Esophagus muscularis mucosa (tissue), 4 donors: ENCODE data around the gene ABCC1. TPM values are rescaled to one million over a fixed set of nuclear protein-coding genes. Genes with fewer than 3 reads are reported as not detected.

Experiments
- DNase-seq: peaks from one replicate; pipeline ENCODE4 v3.0.0-alpha.2; 2017; ENCODE audit errors: extremely low spot score
- H3K27ac ChIP-seq, 4 donors: fragments of 200-600 bp; sonication (generic); replicated peaks in 1 of 4; 1 replicate in 3 of 4; 2 replicates in 1 of 4; pipeline ENCODE4 v1.5.1; 2016 to 2019; ENCODE audit warnings: mild to moderate bottlenecking in 1 of 4
- H3K27me3 ChIP-seq, 4 donors: fragments of 200-600 bp; sonication (generic); one replicate each; pipeline versions ENCODE4 v1.5.1 to v1.6.0; 2016 to 2019
- H3K36me3 ChIP-seq, 4 donors: fragments of 200-600 bp; sonication (generic); one replicate each; pipeline ENCODE4 v1.5.1; 2016 to 2019
- H3K4me1 ChIP-seq, 4 donors: fragments of 200-600 bp; sonication (generic); one replicate each; pipeline ENCODE4 v1.5.1; 2016 to 2019
- H3K4me3 ChIP-seq, 4 donors: fragments of 200-600 bp; sonication (generic); 1 replicate in 2 of 4; 2 replicates in 2 of 4; pipeline ENCODE4 v1.5.1; 2016 to 2019; ENCODE audit warnings: mild to moderate bottlenecking in 4 of 4, moderate library complexity in 1 of 4
- H3K9me3 ChIP-seq, 4 donors: fragments of 200-600 bp; sonication (generic); 1 replicate in 3 of 4; 2 replicates in 1 of 4; pipeline ENCODE4 v1.5.1; 2016 to 2019
- CTCF ChIP-seq, 3 experiments: fragments of 200-600 bp in 2 of 3; fragments of 450-650 bp in 1 of 3; sonication (generic) in 2 of 3; IDR thresholded peaks; one replicate each; pipeline ENCODE4 v1.5.1; 2017 to 2019; ENCODE audit warnings: antibody characterized with exemption in 3 of 3, mild to moderate bottlenecking in 2 of 3, moderate library complexity in 1 of 3
- EP300 ChIP-seq: sonication (generic); formaldehyde crosslinking; IDR thresholded peaks from one replicate; pipeline ENCODE4 v1.6.1; 2017; ENCODE audit warnings: antibody characterized with exemption
- POLR2A ChIP-seq: fragments of 450-650 bp; IDR thresholded peaks from one replicate; pipeline ENCODE4 v1.6.1; 2017; ENCODE audit warnings: antibody characterized with exemption, moderate library complexity, mild to moderate bottlenecking, low read depth
- POLR2AphosphoS5 ChIP-seq, 2 donors: sonication (generic); formaldehyde crosslinking; IDR thresholded peaks; one replicate each; pipeline ENCODE4 v1.6.1; 2017; ENCODE audit warnings: antibody characterized with exemption in 2 of 2
- WGBS: methylation state at CpG from one replicate; pipeline ENCODE4 v1.1.5; 2018; 5-methylcytosine and 5-hydroxymethylcytosine counted together
- intact Hi-C: fragments of 100-400 bp; cut with DNase I; formaldehyde crosslinking; loops from one replicate; pipeline ENCODE4 v1.15.1; 2023
- total RNA-seq, 4 donors: library from RNA; depleted of rRNA; stranded (reverse); fragments of >200 nt; gene quantifications; one replicate each; pipeline versions ENCODE4 v1.1.0 to v1.2.1, GENCODE V29; 2016

Gene ABCC1
- total RNA-seq, 4 donors from 2014 or later = 61.8 to 141 (median 103) TPM

GRCh38 chr16:16109453-16110110 is 160.2 kb downstream of the ABCC1 start:
- no peaks in the 10 kb centered on the region for H3K27me3 ChIP-seq
- peak overlapping the region; percentile 66 to 79 (median 73) for H3K27ac ChIP-seq
- H3K36me3 ChIP-seq = peaks cover 39 to 88% (median 69%) of the 10 kb centered on the region in 4 donors
- H3K4me1 ChIP-seq = peaks cover 0 to 38% (median 35%) of the 10 kb centered on the region in 4 donors
- no peak for DNase-seq
- no peaks in the 10 kb centered on the region for H3K9me3 ChIP-seq
- no peak overlapping the region for H3K4me3 ChIP-seq
- TF ChIP-seq EP300 = no peak
- TF ChIP-seq POLR2A = no peak
- intact Hi-C loops = no loop called here
- WGBS = 70% methylated on average over 8 of the region's 8 CpGs

DNA sequence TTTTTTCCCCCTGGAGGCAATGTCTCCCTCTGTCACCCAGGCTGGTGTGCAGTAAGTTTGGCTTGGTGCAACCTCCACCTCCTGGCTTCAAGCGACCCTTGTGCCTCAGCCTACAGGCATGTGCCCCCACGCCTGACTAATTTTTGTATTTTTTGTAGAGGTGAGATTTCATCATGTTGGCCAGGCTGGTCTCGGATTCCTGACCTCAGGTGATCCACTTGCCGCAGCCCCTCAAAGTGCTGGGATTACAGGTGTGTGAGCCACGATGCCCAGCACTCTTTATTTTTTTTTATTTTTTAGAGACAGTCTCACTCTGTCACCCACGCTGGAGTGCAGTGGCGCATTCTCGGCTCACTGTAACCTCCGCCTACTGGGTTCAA is 160.7 kb downstream of the ABCC1 start:
- Histone ChIP-seq H3K27ac (peak overlapping the region; percentile 66 to 79 (median 73)), H3K4me1 (peaks cover 0 to 38% (median 34%) of the 10 kb centered on the region in 4 donors), H3K4me3 (no peak overlapping the region), H3K9me3 (no peaks in the 10 kb centered on the region), H3K27me3 (no peaks in the 10 kb centered on the region), H3K36me3 (peaks cover 39 to 88% (median 70%) of the 10 kb centered on the region in 4 donors)
- no peak for DNase-seq
- TF ChIP-seq POLR2AphosphoS5 (IDR thresholded peaks at IDR 0.05) = no peak
- no peak for TF ChIP-seq POLR2A
- no peak for TF ChIP-seq CTCF (IDR thresholded peaks at IDR 0.05)
- no peak for TF ChIP-seq EP300
- WGBS = 96% methylated on average over 9 of the region's 9 CpGs
- intact Hi-C loops = no loop called here

DNA sequence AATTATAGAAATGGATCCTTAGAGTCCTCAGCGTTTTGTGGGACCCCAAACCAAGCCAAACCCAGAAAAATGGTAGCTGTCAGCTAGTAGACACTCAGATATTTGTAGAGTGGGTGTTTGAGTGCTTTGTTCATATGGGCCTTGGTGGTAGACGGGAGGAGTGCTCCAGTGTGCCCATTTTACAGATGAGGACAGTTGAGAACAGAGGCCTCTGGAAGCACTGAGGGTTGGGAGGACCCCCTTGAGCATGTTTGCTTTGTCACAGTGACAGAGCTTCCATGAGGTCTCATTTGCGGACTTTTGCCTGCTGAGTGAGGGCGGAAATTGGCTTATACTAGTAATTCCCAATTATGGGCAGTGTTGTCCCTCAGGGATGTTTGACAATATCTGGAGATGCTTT is 162.2 kb downstream of the ABCC1 start:
- H3K4me1 ChIP-seq = peaks cover 0 to 36% (median 31%) of the 10 kb centered on the region in 4 donors
- H3K4me3 ChIP-seq = no peak overlapping the region
- H3K27ac ChIP-seq = peak overlapping the region in 3 of 4 donors; percentile 22 to 45 (median 34)
- no peaks in the 10 kb centered on the region for H3K9me3 ChIP-seq
- no peaks in the 10 kb centered on the region for H3K27me3 ChIP-seq
- TF ChIP-seq POLR2A = no peak
- TF ChIP-seq EP300 = no peak
- no peak for TF ChIP-seq CTCF (IDR thresholded peaks at IDR 0.05)
- no peak for TF ChIP-seq POLR2AphosphoS5 (IDR thresholded peaks at IDR 0.05)
- peaks cover 53 to 89% (median 79%) of the 10 kb centered on the region in 4 donors for H3K36me3 ChIP-seq
- no peak for DNase-seq
- WGBS = 93% methylated on average over 4 of the region's 4 CpGs
- intact Hi-C loops = no loop called here

DNA sequence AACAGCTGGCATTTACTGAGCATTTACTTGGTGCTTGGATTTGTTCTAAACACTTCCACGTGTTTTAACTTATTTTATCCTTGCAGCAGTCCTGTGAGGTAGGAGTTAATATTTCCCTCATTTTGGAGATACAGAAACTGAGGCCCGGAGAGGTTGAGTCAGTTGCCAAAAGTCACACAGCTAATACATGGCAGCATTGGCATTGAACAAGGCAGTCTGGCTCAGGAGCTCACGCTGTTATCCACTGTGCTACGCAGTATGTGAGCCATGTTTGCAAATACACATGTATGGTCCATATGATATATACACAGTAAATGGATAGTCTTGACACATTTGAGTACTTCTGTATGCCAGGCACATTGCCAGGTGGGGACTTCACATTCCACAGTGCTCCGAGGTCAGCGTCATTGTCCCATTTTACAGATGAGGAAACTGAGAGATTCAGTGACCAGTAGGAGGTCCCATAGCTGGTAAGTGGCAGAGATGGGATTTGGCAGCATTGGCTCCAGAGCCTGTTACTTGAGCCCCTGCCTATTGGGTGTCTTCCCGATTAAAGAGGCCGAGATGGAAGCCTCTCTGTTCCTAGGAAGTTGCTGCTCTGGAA is 163.1 kb downstream of the ABCC1 start:
- intact Hi-C loops = no loop called here
- TF ChIP-seq CTCF (IDR thresholded peaks at IDR 0.05) = no peak
- TF ChIP-seq EP300 = no peak
- TF ChIP-seq POLR2AphosphoS5 (IDR thresholded peaks at IDR 0.05) = no peak
- TF ChIP-seq POLR2A = no peak
- H3K9me3 ChIP-seq = no peaks in the 10 kb centered on the region
- peaks cover 0 to 27% (median 24%) of the 10 kb centered on the region in 4 donors for H3K4me1 ChIP-seq
- no peak for DNase-seq
- no peak overlapping the region for H3K4me3 ChIP-seq
- peaks cover 62 to 91% (median 83%) of the 10 kb centered on the region in 4 donors for H3K36me3 ChIP-seq
- no peaks in the 10 kb centered on the region for H3K27me3 ChIP-seq
- peak overlapping the region in 2 of 4 donors; percentile 3 to 6 for H3K27ac ChIP-seq
- 76% methylated on average over 8 of the region's 8 CpGs for WGBS

DNA sequence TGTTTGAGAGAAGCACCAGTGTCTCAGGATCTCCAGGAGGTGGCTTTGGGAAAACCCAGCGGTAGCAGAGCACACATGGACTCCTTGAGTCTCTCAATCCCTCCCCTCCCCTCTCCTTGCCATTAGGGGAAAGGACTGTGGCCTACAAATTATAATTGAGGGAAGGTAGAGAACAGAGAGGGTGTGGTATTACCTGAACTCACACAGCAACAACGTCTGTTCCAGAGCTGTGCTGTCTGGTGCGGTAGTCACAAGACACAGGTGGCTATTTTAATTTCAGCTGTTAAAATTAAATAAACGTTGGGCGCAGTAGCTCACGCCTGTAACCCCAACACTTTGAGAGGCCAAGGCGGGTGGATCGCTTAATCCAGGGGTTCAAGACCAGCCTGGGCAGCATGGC is 163.7 kb downstream of the ABCC1 start:
- TF ChIP-seq POLR2A (no peak), CTCF (IDR thresholded peaks at IDR 0.05) (no peak), POLR2AphosphoS5 (IDR thresholded peaks at IDR 0.05) (no peak), EP300 (no peak)
- peaks cover 0 to 26% (median 21%) of the 10 kb centered on the region in 4 donors for H3K4me1 ChIP-seq
- peak overlapping the region in 1 of 4 donors; percentile 6 for H3K27ac ChIP-seq
- H3K9me3 ChIP-seq = no peaks in the 10 kb centered on the region
- intact Hi-C loops = no loop called here
- no peaks in the 10 kb centered on the region for H3K27me3 ChIP-seq
- DNase-seq = no peak
- H3K36me3 ChIP-seq = peaks cover 65 to 97% (median 88%) of the 10 kb centered on the region in 4 donors
- no peak overlapping the region for H3K4me3 ChIP-seq
- WGBS = 90% methylated on average over 8 of the region's 8 CpGs
